Mucosa of gallbladder (tissue), 1 donor: ENCODE measurements around the gene DLG2. TPM values are rescaled to one million over a fixed set of nuclear protein-coding genes. Genes with fewer than 3 reads are reported as not detected.
"Not testable (repeated sequence)": the region's sequence is repeated elsewhere in the genome, so short reads cannot be mapped to it uniquely, and the experiment has no call there.

ENCODE experiments used
- DNase-seq: peaks from one replicate; pipeline ENCODE4 v3.0.0-alpha.2; 2020; ENCODE audit warnings: low spot score
- total RNA-seq: library from RNA; stranded (reverse); gene quantifications from one replicate; pipeline ENCODE4 v1.2.1, GENCODE V29; 2021
- donor health status: DM: no; HTN: no; CAD: no.

The DLG2 gene
- total RNA-seq, 1 donor from 2014 or later = 4.4 TPM

DNA sequence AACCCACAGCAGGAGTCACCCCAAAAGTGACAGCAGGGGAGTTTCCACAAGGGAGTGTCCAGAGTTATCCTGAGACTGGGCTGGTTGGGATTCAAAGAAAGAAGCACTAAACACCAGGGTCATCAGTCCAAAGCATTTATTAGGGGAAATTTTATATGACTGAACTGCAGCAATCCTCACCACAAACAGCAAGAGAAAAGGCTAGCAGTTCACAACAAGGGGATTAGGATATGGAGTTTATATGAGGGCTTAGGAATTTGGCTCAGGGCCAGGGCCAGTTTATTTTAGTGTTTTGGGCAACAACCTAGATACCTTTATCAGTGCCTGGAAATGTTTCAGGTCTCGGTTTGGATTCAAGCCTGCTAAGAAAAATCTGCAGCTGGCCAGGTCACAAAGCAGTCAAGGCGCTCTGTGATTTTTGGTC, 16.1 kb upstream of the DLG2 start:
- no peak for DNase-seq

DNA sequence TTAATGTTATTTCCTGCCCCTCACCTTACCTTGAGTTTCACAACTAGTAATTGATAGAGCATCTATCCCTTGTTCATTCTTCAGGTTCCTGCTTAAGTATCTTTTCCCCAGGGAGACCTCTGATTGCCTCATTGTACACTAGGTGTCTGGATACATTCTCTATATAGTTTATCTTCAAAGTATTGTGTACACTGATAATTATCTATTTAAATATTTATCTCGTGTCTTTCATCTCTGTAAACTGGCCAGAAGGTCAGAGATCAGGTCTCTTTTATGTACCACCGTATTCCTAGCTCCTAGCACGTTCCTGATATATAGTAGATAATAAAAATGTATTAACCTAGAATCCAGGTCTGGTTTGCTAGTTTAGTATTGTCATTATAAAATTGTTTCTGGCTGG, 7.6 kb upstream of the DLG2 start:
- DNase-seq = no peak

DNA sequence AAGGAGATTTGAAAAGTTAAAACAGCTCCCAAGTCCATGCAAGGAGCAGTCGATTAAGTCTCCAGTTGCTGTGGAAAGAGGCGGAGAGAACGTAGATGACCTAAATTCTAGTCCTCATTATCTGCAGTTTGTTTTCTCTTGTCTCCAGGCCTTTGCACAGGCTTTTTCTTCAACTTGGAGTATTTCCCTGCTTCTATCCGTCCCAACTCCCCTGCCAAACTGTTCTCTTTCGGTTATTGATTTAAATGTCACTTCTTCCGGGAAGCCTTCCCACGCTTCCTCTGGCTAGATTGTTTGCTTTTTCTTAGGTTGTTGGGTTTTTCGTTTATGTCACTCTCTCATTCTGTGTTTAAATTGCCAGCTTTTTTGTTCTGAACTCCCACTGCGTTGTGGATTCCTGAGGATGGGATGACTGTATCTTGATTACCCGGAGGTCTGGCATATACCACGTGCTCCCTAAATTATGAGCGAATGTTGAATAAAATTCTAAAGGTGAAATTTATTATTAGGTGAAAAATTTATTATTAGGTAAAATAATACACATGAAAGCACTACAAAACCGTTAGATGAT, 1.7 kb upstream of the DLG2 start:
- no peak for DNase-seq

DNA sequence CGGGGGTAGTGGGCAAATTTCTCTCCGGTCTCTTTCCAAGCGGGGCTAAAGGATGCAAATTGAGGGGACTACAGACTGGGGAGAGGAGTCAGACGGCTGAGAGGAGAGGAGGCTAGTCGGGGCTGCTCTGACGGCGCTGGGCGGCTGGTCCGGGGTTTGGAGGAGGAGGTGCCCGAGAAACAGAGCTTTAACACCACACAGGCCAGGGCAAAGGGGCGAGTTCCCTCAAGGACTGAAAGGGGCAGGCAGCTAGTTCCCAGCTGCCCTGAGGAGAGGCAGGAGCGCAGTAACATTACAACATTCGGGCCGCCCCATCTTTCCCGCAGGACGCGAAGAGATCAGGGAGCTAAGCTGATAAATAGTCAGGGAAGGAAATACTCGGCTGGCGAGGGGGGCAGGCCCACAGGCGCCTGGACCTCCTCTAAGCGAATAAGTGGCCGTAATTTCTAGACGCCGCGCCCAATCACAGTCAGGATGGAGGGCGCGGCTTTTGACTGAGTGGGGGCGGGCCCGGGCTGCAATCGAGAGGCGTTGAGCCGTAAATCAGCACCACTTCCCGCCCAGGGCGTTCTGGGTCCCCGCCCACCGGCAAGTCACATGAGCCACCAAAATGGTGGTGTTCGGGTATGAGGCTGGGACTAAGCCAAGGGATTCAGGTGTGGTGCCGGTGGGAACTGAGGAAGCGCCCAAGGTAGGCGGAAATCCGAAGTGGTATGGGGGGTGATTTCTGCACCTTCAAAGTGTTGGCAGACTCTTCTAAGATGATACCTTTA, 1.0 kb upstream of the DLG2 start, which contains the start of gene TMEM126B:
TMEM126B (plus strand) TSS at position 596 of the 773 bp plus-strand sequence; CDS start at position 611, 15 bp downstream.
- DNase-seq = peak; percentile 99

DNA sequence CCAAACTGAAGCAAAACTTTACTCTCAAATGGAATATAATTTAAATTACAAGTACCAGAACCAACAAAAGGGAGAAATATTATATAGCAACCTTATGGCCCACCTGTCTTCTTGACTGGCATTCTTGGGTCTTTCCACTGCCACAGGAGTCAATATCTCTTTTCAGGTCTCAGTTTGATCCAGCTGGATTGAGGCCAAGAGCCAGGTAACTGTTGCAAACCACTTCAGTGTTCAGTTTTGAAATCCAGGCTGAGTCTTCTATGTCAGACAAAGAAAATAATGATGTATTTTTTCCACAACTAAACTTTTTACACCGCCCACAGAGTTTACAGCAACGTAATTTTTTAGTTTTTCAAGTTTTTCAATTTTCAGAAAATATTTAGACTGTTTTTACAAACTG, 648 bp downstream of the DLG2 start:
- DNase-seq = no peak

DNA sequence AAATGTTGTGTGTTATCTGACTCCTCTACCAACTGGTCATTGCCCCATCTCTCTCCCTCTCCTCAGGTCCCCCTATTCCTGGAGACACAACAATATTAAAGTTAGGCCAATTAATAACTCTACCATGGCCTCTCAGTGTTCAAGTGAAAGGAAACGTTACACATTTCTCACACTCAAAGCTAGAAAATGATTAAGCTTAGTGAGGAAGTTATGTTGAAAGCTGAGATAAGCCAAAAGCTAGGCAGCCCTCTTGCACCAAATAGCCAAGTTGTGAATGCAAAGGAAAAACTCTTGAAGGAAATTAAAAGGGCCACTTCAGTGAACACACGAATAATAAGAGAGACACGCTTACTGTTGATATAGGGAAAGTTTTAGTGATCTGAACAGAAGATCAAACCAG, 6.9 kb downstream of the DLG2 start:
- DNase-seq = no peak

DNA sequence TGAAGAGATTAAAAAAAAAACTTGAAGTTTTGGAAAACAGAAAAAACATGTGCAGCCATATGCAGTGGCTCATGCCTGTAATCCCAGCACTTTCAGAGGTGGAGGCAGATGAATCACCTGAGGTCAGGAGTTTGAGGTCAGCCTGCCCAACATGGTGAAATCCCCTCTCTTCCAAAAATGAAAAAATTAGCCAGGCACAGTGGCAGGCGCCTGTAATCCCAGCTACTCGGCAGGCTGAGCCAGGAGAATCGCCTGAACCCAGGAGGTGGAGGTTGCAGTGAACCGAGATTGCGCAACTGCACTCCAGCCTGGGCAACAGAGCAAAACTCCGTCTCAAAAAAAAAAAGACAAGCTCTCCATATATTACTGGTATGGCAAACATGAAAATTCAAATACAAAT, 7.6 kb downstream of the DLG2 start:
- DNase-seq = no peak

DNA sequence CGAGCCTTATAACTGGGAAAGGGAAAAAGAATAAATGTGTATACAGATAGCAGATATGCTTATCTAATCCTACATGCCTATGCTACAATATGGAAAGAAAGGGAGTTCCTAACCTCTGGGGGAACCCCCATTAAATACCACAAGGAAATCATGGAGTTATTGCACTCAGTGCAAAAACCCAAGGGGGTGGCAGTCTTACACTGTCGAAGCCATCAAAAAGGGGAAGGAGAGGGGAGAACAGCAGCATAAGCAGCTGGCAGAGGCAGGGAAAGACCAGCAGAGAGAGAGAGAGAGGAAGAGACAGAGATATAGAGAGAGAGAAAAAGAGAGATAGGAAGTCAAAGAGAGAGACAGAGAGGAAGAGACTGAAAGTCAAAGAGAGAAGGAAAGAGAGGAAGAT, 15.5 kb downstream of the DLG2 start:
- not testable (repeated sequence) for DNase-seq

DNA sequence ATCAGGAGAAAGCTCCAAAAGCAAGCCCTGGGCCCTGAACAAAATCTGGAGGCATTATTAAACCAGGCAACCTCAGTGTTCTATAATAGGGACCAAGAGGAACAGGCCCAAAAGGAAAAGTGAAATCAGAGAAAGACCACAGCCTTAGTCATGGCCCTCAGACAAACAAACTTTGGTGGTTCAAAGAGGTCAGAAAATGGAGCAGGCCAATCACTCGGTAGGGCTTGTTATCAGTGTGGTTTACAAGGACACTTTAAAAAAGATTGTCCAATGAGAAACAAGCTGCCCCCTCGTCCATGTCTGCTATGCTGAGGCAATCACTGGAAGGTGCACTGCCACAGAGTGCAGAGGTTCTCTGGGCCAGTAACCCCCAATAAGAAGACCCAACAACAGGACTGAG, 17.9 kb downstream of the DLG2 start:
- DNase-seq = not testable (repeated sequence)

DNA sequence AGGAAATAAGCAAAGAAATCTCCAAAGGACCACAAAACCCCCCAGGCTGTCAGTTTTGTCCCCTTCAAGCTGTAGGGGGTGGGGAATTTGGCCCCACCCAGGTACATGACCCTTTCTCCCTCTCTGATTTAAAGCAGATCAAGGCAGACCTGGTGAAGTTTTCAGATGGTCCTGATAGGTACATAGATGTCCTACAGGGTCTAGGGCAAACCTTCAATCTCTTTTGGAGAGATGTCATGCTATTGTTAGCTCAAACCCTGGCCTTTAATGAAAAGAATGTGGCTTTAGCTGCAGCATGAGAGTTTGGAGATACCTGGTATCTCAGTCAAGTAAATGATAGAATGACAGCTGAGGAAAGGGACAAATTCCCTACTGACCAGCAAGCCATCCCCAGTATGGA, 18.5 kb downstream of the DLG2 start:
- DNase-seq = not testable (repeated sequence)

DNA sequence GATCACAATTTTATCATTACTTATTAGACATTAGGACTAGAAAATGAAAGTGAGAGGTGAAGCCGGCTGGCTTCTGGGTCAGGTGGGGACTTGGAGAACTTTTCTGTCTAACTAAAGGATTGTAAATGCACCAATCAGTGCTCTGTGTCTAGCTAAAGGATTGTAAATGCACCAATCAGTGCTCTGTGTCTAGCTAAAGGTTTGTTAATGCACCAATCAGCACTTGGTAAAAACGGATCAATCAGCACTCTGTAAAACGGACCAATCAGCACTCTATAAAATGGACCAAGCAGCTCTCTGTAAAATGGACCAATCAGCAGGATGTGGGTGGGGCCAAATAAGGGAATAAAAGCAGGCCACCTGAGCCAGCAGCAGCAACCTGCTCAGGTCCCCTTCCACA, 20.9 kb downstream of the DLG2 start:
- DNase-seq = not testable (repeated sequence)

DNA sequence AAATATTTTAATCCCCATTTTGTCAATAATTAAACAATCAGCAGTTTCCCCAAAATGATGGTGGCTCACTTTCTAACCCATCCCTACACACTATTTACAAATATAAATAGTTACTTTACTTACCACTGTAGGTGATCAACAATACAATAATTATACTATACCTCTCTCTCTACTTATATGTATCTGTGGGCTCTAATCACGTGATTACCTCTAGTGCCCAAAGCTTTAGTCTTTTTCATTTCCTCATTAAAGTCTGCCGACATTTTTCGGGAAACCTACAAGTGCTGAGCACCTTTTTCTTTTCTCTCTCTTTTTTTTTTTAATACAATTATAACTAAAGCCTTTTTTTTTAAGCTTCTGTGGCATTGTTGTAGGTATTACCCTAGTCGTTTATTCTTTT, 23.9 kb downstream of the DLG2 start:
- DNase-seq = no peak

DNA sequence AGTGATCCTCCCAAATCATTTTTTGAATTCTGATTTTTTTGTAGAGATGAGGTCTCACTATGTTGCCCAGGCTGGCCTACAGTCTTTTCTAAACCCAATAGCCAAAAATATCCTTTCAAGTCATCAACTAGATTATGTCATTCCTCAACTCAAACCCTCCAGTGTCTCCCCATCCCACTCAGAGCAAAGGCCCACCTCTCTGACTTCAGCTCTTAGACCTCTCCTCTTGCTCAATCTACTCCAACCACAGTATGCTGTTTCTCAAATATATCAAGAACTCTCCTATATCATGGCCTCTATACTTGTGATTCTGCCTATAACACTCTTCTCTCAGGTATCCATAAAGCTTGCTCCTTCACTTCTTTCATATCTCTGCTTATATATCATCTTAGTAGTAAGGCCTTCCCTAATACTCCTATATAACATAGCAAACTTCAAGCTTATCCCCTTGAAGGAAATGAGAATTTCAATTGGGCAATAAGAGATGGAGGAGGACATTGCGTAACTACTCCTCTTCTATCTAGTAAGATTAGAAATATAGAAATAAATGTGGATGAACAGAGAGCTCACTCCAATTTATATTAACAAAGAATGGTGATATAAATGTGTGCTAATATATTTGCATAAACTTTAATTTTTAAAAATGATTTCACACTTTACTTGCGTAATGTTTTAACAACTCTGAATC, 24.5 kb downstream of the DLG2 start:
- DNase-seq = no peak

DNA sequence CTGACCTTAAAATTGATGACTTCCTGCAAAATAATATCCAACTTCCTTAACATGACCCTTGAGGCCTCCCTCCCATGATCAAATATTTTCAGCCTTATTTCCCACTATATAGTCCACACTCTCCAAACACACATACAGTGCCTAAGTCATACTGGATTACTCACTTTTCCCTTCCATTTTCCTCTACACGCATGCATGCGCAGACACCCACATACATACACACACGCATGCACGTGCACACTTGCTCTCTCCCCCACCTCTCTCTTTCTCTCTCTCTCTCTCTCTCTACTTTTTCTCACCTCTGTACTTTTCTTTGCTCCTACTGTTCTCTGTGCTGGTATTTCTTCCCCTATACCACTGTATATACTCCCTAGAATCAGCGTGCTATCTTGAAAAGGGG, 28.1 kb downstream of the DLG2 start:
- DNase-seq = no peak

DNA sequence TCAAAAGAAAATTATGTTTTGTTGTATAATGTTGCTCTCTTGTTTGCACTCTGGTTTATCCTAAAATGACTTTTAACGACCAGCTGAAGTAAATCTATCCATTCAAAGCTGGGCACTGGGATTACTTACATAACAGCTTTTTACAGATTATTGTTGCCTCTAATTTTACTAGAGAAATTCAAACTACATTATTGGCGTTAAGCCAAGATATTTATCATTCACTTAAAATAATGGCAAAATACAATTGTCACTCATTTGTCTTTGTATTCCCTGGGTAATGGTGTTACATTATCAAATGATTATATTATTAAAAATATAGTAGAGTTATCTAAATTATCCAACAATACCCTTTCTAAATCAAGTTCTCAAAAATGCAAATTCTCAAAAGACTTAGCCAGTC, 30.3 kb downstream of the DLG2 start:
- no peak for DNase-seq

DNA sequence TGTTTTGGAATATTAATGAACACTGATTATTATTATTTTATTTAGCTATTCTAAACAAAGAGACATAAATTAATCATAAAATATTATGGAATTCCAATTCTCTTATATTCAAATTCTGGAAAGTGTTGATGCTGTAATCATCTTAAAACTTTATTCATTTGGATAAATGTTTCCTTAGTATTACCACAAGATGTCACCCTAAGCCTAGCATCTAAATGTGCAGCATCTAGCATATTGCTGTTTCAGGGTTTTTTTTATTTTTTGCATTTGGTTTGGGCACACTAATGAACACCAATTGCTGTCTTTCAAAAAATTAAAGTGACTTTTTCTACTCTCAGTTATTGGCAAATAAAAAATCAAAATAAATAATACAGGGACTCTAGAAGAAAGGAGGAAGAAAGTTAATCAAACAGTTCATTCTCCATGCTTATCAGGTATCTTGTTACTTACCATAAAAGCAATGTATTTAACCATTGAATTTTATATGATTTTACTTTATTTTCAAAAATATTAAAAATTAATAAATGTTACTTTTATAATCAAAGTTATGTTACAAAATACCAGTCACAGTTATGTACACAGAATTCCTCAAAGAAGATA, 31.8 kb downstream of the DLG2 start:
- DNase-seq = no peak

DNA sequence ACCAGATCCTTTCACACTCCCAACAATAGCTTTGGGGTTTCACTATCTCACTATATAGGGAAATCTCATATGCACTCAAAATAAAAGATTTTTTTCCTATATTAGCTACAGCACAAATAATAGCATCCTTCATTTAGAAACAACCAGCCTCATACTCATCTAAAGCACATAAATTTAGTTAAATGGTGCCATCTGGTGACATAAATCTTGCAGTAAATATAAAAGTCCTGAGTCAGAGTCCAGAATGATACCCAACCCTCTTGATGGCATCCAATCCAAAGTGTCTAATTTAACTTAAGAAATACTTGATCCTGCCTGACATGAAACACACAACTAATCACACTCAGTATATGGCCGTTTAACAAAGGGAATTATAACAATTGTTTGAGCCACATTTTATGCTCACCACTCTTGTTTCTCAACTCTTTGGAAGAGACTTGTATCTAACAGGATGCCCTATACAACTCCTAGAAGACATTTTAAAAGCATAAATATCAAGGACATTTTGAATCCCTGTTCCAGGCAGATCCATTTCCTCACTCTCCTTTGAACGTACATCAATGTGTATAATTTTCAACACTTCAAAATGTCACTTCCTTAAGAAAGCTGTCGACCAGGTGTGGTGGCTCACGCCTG, 36.2 kb downstream of the DLG2 start:
- no peak for DNase-seq

DNA sequence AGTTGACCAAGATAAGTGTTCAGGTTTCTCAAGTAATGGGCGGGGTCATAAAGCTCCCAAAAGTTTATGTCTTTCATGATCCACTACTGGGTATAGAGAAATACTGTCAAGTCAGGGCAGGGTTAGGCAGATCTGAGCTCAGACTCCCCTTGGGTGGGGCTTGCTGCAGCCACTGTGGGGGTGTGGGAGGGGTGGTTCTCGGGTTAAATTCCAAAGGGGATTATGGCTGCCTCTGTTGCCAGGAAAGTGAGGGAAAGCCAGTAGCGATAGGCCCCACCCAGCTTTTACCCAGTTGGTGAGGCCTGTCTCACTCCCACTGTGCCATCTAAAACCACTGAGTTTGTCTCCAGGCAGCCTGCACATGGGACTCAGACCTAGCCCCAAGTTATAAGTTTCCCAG, 37.8 kb downstream of the DLG2 start:
- no peak for DNase-seq

DNA sequence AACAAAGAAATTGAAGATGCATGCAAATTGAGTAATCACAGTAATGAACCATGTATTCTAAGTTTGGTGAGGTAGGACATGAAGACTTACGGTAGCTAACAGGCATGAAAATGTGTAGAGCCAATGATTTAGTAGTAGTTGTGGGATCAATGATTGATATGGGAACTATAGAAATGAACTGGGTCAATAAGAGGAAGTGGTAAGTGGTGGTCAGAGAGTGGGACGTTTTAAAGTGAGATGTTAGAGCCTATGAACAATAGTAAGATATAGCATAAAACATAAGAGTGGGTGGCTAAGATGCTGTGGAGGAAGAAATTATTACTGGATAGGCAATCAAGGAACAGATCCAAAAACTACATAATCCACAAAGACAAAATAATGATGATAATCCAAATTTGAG, 45.0 kb downstream of the DLG2 start:
- no peak for DNase-seq

DNA sequence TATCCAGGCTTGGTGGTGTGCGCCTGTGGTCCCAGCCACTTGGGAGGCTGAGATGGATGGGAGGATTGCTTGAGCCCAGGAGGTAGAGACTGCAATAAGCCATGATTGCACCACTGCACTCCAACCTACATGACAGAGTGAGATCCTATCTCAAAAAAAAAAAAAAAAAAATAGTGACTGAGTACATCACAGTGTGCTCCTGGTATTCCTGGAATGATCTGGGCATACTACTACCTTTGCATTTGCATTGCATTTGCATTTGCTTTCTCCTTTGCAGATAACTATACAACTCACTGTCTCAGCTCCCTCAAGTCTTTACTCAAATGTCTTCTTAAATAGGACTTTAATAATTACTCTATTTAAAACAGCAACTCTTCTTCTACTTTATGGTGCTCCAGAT, 51.8 kb downstream of the DLG2 start:
- no peak for DNase-seq

DNA sequence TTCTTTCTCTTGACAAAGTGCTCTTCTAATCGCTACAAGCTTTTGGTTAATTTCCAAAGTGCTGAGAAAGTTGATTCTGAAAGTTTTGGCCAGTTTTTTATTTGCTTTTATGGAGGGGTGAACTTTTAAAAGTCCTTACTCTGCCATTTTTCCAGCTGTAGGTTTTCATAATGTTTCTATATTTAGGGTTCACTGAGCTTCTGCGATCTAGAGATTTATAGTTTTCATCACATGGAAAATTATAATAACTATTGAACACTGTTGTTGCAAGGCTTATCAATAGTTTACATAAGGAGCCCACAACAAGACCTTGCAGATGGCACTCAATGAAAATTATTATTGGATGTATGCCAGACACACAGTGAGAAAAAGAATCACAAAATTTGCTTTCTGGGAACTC, 55.1 kb downstream of the DLG2 start:
- DNase-seq = no peak

DNA sequence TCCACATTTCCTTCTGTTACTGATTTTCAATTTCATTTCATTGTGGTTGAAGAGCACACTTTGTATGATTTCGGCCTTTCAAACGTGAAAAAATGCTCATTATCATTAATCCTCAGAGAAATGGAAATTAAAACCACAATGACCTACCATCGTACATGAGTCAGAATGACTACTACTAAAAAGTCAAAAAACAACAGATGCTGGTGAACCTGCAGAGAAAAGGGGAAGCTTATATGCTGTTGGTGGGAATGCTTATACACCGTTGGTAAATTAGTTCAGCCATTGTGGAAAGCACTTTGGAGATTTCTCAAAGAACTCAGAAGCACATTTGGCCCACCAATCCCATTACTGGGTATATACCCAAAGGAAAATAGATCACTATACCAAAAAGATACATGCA, 57.6 kb downstream of the DLG2 start:
- DNase-seq = no peak
